IMR-90 (cell line): ENCODE measurements around the gene HMBS. TPM values are rescaled to one million over a fixed set of nuclear protein-coding genes. Genes with fewer than 3 reads are reported as not detected.

Source experiments
- ATAC-seq: fragments of 200-7000 bp; cut with Tn5 transposase; 2 replicates; pipeline ENCODE4 v1.9.1; 2020; ENCODE audit warnings: low read depth, mild to moderate bottlenecking, moderate library complexity
- BruUV-seq: library from RNA; stranded (reverse); fragments of 400-500 nt; replicated peaks from 2 replicates; lab custom pipeline; 2021; lab: Mats Ljungman, UMichigan
- CTCF ChIA-PET: fragments of 300-600 bp; formaldehyde crosslinking; extraction: SDS; loops from one replicate; lab custom pipeline; 2021; ENCODE audit warnings: antibody characterized with exemption; lab: Yijun Ruan, JAX
- POLR2A ChIA-PET: fragments of 300-600 bp; sonication (Branson Sonifier 250); formaldehyde crosslinking; loops from one replicate; lab custom pipeline; 2022; ENCODE audit warnings: antibody characterized with exemption; ENCODE audit not compliant: unreplicated experiment; lab: Charles Lee
- DNase-seq: peaks from one replicate; pipeline ENCODE4 v3.0.0; 2013
- H2AFZ ChIP-seq: replicated peaks from 2 replicates; pipeline ENCODE3; 2013; ENCODE audit warnings: low read length, mild to moderate bottlenecking; ENCODE audit not compliant: poor library complexity
- H2AK5ac ChIP-seq: 2 replicates; pipeline ENCODE4 v1.6.1; 2013; ENCODE audit warnings: low read depth, low read length, inconsistent platforms
- H2AK9ac ChIP-seq: replicated peaks from 2 replicates; pipeline ENCODE3; 2013; ENCODE audit warnings: mild to moderate bottlenecking, low read depth, low read length, moderate library complexity; ENCODE audit not compliant: poor library complexity
- H2BK120ac ChIP-seq: 2 replicates; pipeline ENCODE4 v1.6.1; 2013; ENCODE audit warnings: low read depth, low read length, inconsistent platforms
- H2BK15ac ChIP-seq: 3 replicates; pipeline ENCODE4 v1.6.1; 2013; ENCODE audit warnings: low read depth, low read length, inconsistent platforms
- H2BK20ac ChIP-seq: 2 replicates; pipeline ENCODE4 v1.6.1; 2013; ENCODE audit warnings: low read depth, mild to moderate bottlenecking, inconsistent platforms, low read length, moderate library complexity
- H2BK5ac ChIP-seq: 2 replicates; pipeline ENCODE4 v1.6.1; 2013; ENCODE audit warnings: mild to moderate bottlenecking, low read depth, low read length, inconsistent platforms; ENCODE audit not compliant: poor library complexity, severe bottlenecking
- H3K14ac ChIP-seq: replicated peaks from 2 replicates; pipeline ENCODE4 v1.6.1; 2013; ENCODE audit warnings: low read depth, low read length, inconsistent platforms
- H3K18ac ChIP-seq: 2 replicates; pipeline ENCODE4 v1.6.1; 2013; ENCODE audit warnings: low read depth, low read length, control low read depth
- H3K23ac ChIP-seq: 2 replicates; pipeline ENCODE4 v1.6.1; 2013; ENCODE audit warnings: low read depth, low read length, inconsistent platforms
- H3K27ac ChIP-seq: 2 replicates; pipeline ENCODE4 v1.5.1; 2013; ENCODE audit warnings: mild to moderate bottlenecking, control low read depth, low read length; ENCODE audit not compliant: insufficient read depth
- H3K27me3 ChIP-seq: 2 replicates; pipeline ENCODE4 v1.6.1; 2013; ENCODE audit warnings: low read length; ENCODE audit not compliant: control insufficient read depth, insufficient read depth
- H3K36me3 ChIP-seq: 2 replicates; pipeline ENCODE4 v1.6.1; 2013; ENCODE audit warnings: low read length, mixed read lengths; ENCODE audit not compliant: control insufficient read depth, insufficient read depth
- H3K4ac ChIP-seq: 2 replicates; pipeline ENCODE4 v1.6.1; 2013; ENCODE audit warnings: low read depth, low read length, inconsistent platforms
- H3K4me1 ChIP-seq: 2 replicates; pipeline ENCODE4 v1.6.1; 2013; ENCODE audit warnings: low read length, mixed read lengths; ENCODE audit not compliant: control insufficient read depth, insufficient read depth
- H3K4me2 ChIP-seq: 2 replicates; pipeline ENCODE4 v1.6.1; 2013; ENCODE audit warnings: low read depth, mild to moderate bottlenecking, control low read depth, low read length, moderate library complexity
- H3K4me3 ChIP-seq: 2 replicates; pipeline ENCODE4 v1.5.1; 2013; ENCODE audit warnings: low read depth, mild to moderate bottlenecking, control low read depth, low read length, moderate library complexity; ENCODE audit not compliant: insufficient read depth
- H3K56ac ChIP-seq: 2 replicates; pipeline ENCODE4 v1.6.1; 2013; ENCODE audit warnings: low read length, inconsistent platforms; ENCODE audit not compliant: insufficient read depth; ENCODE audit errors: extremely low read depth
- H3K79me1 ChIP-seq, 2 experiments: 2 replicates each; pipeline ENCODE4 v1.6.1; 2013; ENCODE audit warnings: low read length in 2 of 2, inconsistent platforms in 1 of 2, low read depth in 1 of 2
- H3K9ac ChIP-seq: 2 replicates; pipeline ENCODE4 v1.6.1; 2013; ENCODE audit warnings: low read depth, low read length, control low read depth
- H3K9me1 ChIP-seq: 2 replicates; pipeline ENCODE4 v1.6.1; 2013; ENCODE audit warnings: low read length, inconsistent platforms; ENCODE audit not compliant: insufficient read depth
- H3K9me3 ChIP-seq: 2 replicates; pipeline ENCODE4 v1.6.1; 2013; ENCODE audit warnings: low read length; ENCODE audit not compliant: control insufficient read depth, insufficient read depth
- H4K20me1 ChIP-seq: 2 replicates; pipeline ENCODE4 v1.6.1; 2013; ENCODE audit warnings: low read length, inconsistent platforms; ENCODE audit not compliant: insufficient read depth
- H4K5ac ChIP-seq: 2 replicates; pipeline ENCODE4 v1.6.1; 2013; ENCODE audit warnings: mild to moderate bottlenecking, low read depth, low read length, control low read depth
- H4K8ac ChIP-seq, 2 experiments: 2 replicates each; pipeline ENCODE4 v1.6.1; 2013; ENCODE audit warnings: low read depth in 2 of 2, low read length in 2 of 2, control low read depth in 1 of 2, inconsistent platforms in 1 of 2
- H4K91ac ChIP-seq: 2 replicates; pipeline ENCODE4 v1.6.1; 2013; ENCODE audit warnings: low read depth, low read length, inconsistent platforms; ENCODE audit not compliant: insufficient read depth
- BHLHE40 ChIP-seq: fragments of 150-350 bp; IDR thresholded peaks from 2 replicates; pipeline ENCODE4 v1.6.1; 2016; ENCODE audit warnings: mild to moderate bottlenecking, low read depth, low read length
- CEBPB ChIP-seq: IDR thresholded peaks from 2 replicates; pipeline ENCODE4 v1.6.1; 2012; ENCODE audit warnings: low read depth, low read length, improper control_type of control experiment
- CHD1 ChIP-seq: IDR thresholded peaks from 2 replicates; pipeline ENCODE4 v1.6.1; 2012; ENCODE audit warnings: low read depth, low read length, improper control_type of control experiment
- CTCF ChIP-seq: conservative IDR thresholded peaks from 2 replicates; pipeline ENCODE4 v1.5.1; 2012; ENCODE audit warnings: mild to moderate bottlenecking, low read depth, low read length, improper control_type of control experiment
- ELK1 ChIP-seq: fragments of 150-350 bp; IDR thresholded peaks from 2 replicates; pipeline ENCODE4 v1.6.1; 2016; ENCODE audit warnings: low read depth, mild to moderate bottlenecking, low read length, moderate library complexity, borderline replicate concordance
- FOS ChIP-seq: fragments of 150-350 bp; IDR thresholded peaks from 2 replicates; pipeline ENCODE4 v1.6.1; 2016; ENCODE audit warnings: low read depth, low read length
- MAFK ChIP-seq: IDR thresholded peaks from 2 replicates; pipeline ENCODE4 v1.6.1; 2012; ENCODE audit warnings: low read depth, low read length, improper control_type of control experiment
- MAZ ChIP-seq: IDR thresholded peaks from 2 replicates; pipeline ENCODE4 v1.6.1; 2012; ENCODE audit warnings: low read depth, mild to moderate bottlenecking, low read length, improper control_type of control experiment, moderate library complexity, borderline replicate concordance
- MXI1 ChIP-seq: IDR thresholded peaks from 2 replicates; pipeline ENCODE4 v1.6.1; 2012; ENCODE audit warnings: low read depth, mild to moderate bottlenecking, low read length, moderate library complexity, borderline replicate concordance
- NFE2L2 ChIP-seq: fragments of 150-350 bp; IDR thresholded peaks from 2 replicates; pipeline ENCODE4 v1.6.1; 2016; ENCODE audit warnings: low read depth, mild to moderate bottlenecking, low read length
- POLR2A ChIP-seq: IDR thresholded peaks from 2 replicates; pipeline ENCODE4 v1.6.1; 2012; ENCODE audit warnings: mild to moderate bottlenecking, low read depth, low read length
- RAD21 ChIP-seq: IDR thresholded peaks from 2 replicates; pipeline ENCODE4 v1.6.1; 2012; ENCODE audit warnings: low read length, improper control_type of control experiment
- RCOR1 ChIP-seq: IDR thresholded peaks from 2 replicates; pipeline ENCODE4 v1.6.1; 2012; ENCODE audit warnings: mild to moderate bottlenecking, low read length, improper control_type of control experiment; ENCODE audit not compliant: insufficient replicate concordance
- RFX5 ChIP-seq: IDR thresholded peaks from 2 replicates; pipeline ENCODE4 v1.8.0; 2012; ENCODE audit warnings: low read depth, mild to moderate bottlenecking, low read length, moderate library complexity
- SMC3 ChIP-seq: fragments of 150-350 bp; IDR thresholded peaks from 2 replicates; pipeline ENCODE4 v1.6.1; 2016; ENCODE audit warnings: low read depth, mild to moderate bottlenecking, antibody characterized with exemption, low read length, moderate library complexity
- USF2 ChIP-seq: fragments of 150-350 bp; IDR thresholded peaks from 2 replicates; pipeline ENCODE4 v1.6.1; 2017; ENCODE audit warnings: mild to moderate bottlenecking, antibody characterized with exemption, low read length, low read depth
- WGBS, 2 experiments: methylation state at CpG; one replicate each; pipeline versions ENCODE4 v1.1.5 to v1.1.7; 2013; ENCODE audit warnings: missing lambda C conversion rate in 2 of 2; ENCODE audit not compliant: insufficient read length in 1 of 2; ENCODE audit errors: extremely low coverage in 2 of 2; 5-methylcytosine and 5-hydroxymethylcytosine counted together
- dilution Hi-C: fragments of 300-500 bp; cut with HindIII; formaldehyde crosslinking; loops from one replicate; pipeline ENCODE4 v1.14.3; 2018; ENCODE audit warnings: low sequenced_read_pairs; ENCODE audit not compliant: unreplicated experiment
- in situ Hi-C: fragments of 300-500 bp; cut with MboI; formaldehyde crosslinking; loops from 3 replicates; pipeline ENCODE4 v1.14.3; 2019; ENCODE audit warnings: low sequenced_read_pairs, inconsistent platforms, mixed read lengths
- intact Hi-C: fragments of 100-400 bp; cut with micrococcal nuclease; formaldehyde crosslinking; loops from 2 replicates; pipeline ENCODE4 v1.10.0; 2022
- polyA plus RNA-seq, 3 experiments: library from polyadenylated mRNA; depleted of rRNA; stranded (reverse); fragments of >200 nt; gene quantifications; 2 replicates each; pipeline ENCODE4 v1.2.3, GENCODE V29; 2012; ENCODE audit warnings: low replicate concordance in 1 of 3
- total RNA-seq: library from RNA; depleted of rRNA; stranded (reverse); fragments of >200 nt; gene quantifications from 2 replicates; pipeline ENCODE4 v1.2.3, GENCODE V29; 2012

The HMBS gene
- total and polyA plus RNA-seq, 2 of the 4 experiments (the other 2 are of a cell fraction): 17.9 to 59.5 TPM

- in situ Hi-C loops: no loop called here
- no TSS peak for BruUV-seq
- peak overlapping the region; percentile 69; the same call in 1 of the 2 replicates for H3K23ac ChIP-seq
- H3K9me3 ChIP-seq: no peaks in the 10 kb centered on the region
- peak overlapping the region; percentile 57 for H3K4me3 ChIP-seq
- H3K36me3 ChIP-seq: peaks cover 30% of the 10 kb centered on the region
- peak; percentile 76 for ATAC-seq
- H3K56ac ChIP-seq: no peak overlapping the region; the same call in 1 of the 2 replicates
- peaks cover 25% of the 10 kb centered on the region for H4K20me1 ChIP-seq
- H3K79me1 ChIP-seq: peaks cover 5 to 50% of the 10 kb centered on the region in 2 experiments
- peaks cover 14% of the 10 kb centered on the region for H3K4me1 ChIP-seq
- peak overlapping the region; percentile 89 for H3K9ac ChIP-seq
- H3K4ac ChIP-seq: peak overlapping the region; percentile 21
- H2BK120ac ChIP-seq: no peak overlapping the region
- H3K4me2 ChIP-seq: peak overlapping the region; percentile 66
- peak overlapping the region; percentile 56 for H2BK5ac ChIP-seq
- no peak for TF ChIP-seq RCOR1
- no peak for TF ChIP-seq BHLHE40
- TF ChIP-seq MXI1: no peak
- TF ChIP-seq SMC3: peak; percentile 41
- TF ChIP-seq CHD1: no peak
- no peak for TF ChIP-seq NFE2L2
- TF ChIP-seq POLR2A: no peak
- no peak for TF ChIP-seq ELK1
- TF ChIP-seq MAZ: no peak
- TF ChIP-seq RFX5: no peak
- no peak for TF ChIP-seq CEBPB
- TF ChIP-seq RAD21: peak; percentile 61
- TF ChIP-seq CTCF: peak; percentile 72
- TF ChIP-seq USF2: no peak
- TF ChIP-seq MAFK: no peak
- TF ChIP-seq FOS: no peak
- peak overlapping the region; percentile 58 for H3K14ac ChIP-seq
- no peaks in the 10 kb centered on the region for H3K27me3 ChIP-seq
- peak overlapping the region; percentile 80 for H2AFZ ChIP-seq
- no peak overlapping the region for H2BK15ac ChIP-seq
- no peak overlapping the region for H3K18ac ChIP-seq
- H4K5ac ChIP-seq: no peak overlapping the region
- no peak overlapping the region for H2BK20ac ChIP-seq
- H4K91ac ChIP-seq: no peak overlapping the region
- H2AK5ac ChIP-seq: no peak overlapping the region
- peak; percentile 86 for DNase-seq
- dilution Hi-C loops: no loop called here
- H3K27ac ChIP-seq: peak overlapping the region; percentile 44
- ChIA-PET CTCF (interaction anchor here (0.8 to 1.0 kb wide), 2 partner anchors 241 to 243 kb away, joined by 3 to 5 read pairs; no protein-coding TSS in a partner anchor), POLR2A (interaction anchor here (0.6 to 1.1 kb wide), 3 partner anchors 10 to 56 kb away, joined by 3 to 5 read pairs (median 3); partner anchors contain the start of gene HMBS)
- H4K8ac ChIP-seq: no peak overlapping the region
- H3K9me1 ChIP-seq: peaks cover 10% of the 10 kb centered on the region; the same call in 1 of the 2 replicates
- intact Hi-C loops: loop anchor here (1.0 kb wide), 3 partner anchors 9 to 244 kb away; no protein-coding TSS in a partner anchor
- peak overlapping the region; percentile 90 for H2AK9ac ChIP-seq
- WGBS, 2 experiments: 0% methylated on average over 7 of the region's 19 CpGs; no CpG with 5 or more reads in 1 of the 2 experiments
These were observed 10.1 kb downstream of the HMBS start for GRCh38 chr11:119094816-119095065.
